SK-N-SH treated with all-trans-retinoic acid at 6 μM for 48 hours (cell line): ENCODE data around the gene SLC66A1.

ENCODE experiments used
- ATAC-seq: fragments of 200-7000 bp; cut with Tn5 transposase; 3 replicates; pipeline ENCODE4 v1.9.1; 2020; ENCODE audit warnings: mild to moderate bottlenecking, moderate library complexity
- ARNTL ChIP-seq: fragments of 450-650 bp; formaldehyde crosslinking; IDR thresholded peaks from 2 replicates; pipeline ENCODE4 v1.5.0; 2020; ENCODE audit warnings: low read depth, mild to moderate bottlenecking, moderate library complexity, borderline replicate concordance
- BACH2 ChIP-seq: fragments of 250-450 bp; sonication (Bioruptor Pico); IDR thresholded peaks from 2 replicates; pipeline ENCODE4 v1.9.0; 2021; ENCODE audit warnings: mild to moderate bottlenecking, borderline replicate concordance
- CSDC2 ChIP-seq: fragments of 250-450 bp; sonication (Bioruptor Pico); IDR thresholded peaks from 2 replicates; pipeline ENCODE4 v1.5.0; 2020; ENCODE audit warnings: mild to moderate bottlenecking, moderate library complexity
- CSRNP3 ChIP-seq: fragments of 250-450 bp; sonication (Bioruptor Pico); IDR thresholded peaks from 2 replicates; pipeline ENCODE4 v1.5.1; 2021; ENCODE audit warnings: mild to moderate bottlenecking, moderate library complexity
- GLIS3 ChIP-seq: fragments of 250-450 bp; sonication (Bioruptor Pico); IDR thresholded peaks from 2 replicates; pipeline ENCODE4 v1.5.0; 2020; ENCODE audit warnings: mild to moderate bottlenecking, moderate library complexity
- ISL1 ChIP-seq: fragments of 250-450 bp; sonication (Bioruptor Pico); IDR thresholded peaks from 2 replicates; pipeline ENCODE4 v2.1.2; 2022; ENCODE audit warnings: mild to moderate bottlenecking, moderate library complexity
- PATZ1 ChIP-seq: fragments of 250-450 bp; sonication (Bioruptor Pico); IDR thresholded peaks from 2 replicates; pipeline ENCODE4 v1.8.0; 2020; ENCODE audit warnings: mild to moderate bottlenecking, moderate library complexity, borderline replicate concordance
- PPARA ChIP-seq: fragments of 250-450 bp; sonication (Bioruptor Pico); IDR thresholded peaks from 2 replicates; pipeline ENCODE4 v1.5.0; 2020; ENCODE audit warnings: mild to moderate bottlenecking, borderline replicate concordance
- RARB ChIP-seq: fragments of 250-450 bp; sonication (Bioruptor Pico); IDR thresholded peaks from 2 replicates; pipeline ENCODE4 v1.8.0; 2021; ENCODE audit warnings: mild to moderate bottlenecking, moderate library complexity
- TCF4 ChIP-seq: fragments of 250-450 bp; sonication (Bioruptor Pico); IDR thresholded peaks from 2 replicates; pipeline ENCODE4 v1.8.0; 2021; ENCODE audit warnings: mild to moderate bottlenecking, moderate library complexity, borderline replicate concordance
- TOX ChIP-seq: fragments of 250-450 bp; sonication (Bioruptor Pico); IDR thresholded peaks from 2 replicates; pipeline ENCODE4 v1.8.0; 2021; ENCODE audit warnings: mild to moderate bottlenecking, moderate library complexity, borderline replicate concordance
- TSHZ2 ChIP-seq: fragments of 250-450 bp; sonication (Bioruptor Pico); IDR thresholded peaks from 2 replicates; pipeline ENCODE4 v1.5.0; 2020; ENCODE audit warnings: mild to moderate bottlenecking, moderate library complexity
- ZFP30 ChIP-seq: fragments of 450-650 bp; formaldehyde crosslinking; IDR thresholded peaks from 2 replicates; pipeline ENCODE4 v1.5.0; 2022; ENCODE audit warnings: mild to moderate bottlenecking, moderate library complexity
- ZNF565 ChIP-seq: fragments of 450-650 bp; formaldehyde crosslinking; conservative IDR thresholded peaks from 2 replicates; pipeline ENCODE4 v1.5.0; 2020; ENCODE audit warnings: low read depth, mild to moderate bottlenecking, moderate library complexity
- ZNF70 ChIP-seq: fragments of 450-650 bp; formaldehyde crosslinking; IDR thresholded peaks from 2 replicates; pipeline ENCODE4 v1.5.0; 2020; ENCODE audit warnings: mild to moderate bottlenecking, moderate library complexity
- ZNF8 ChIP-seq: fragments of 450-650 bp; formaldehyde crosslinking; IDR thresholded peaks from 2 replicates; pipeline ENCODE4 v1.5.0; 2020; ENCODE audit warnings: mild to moderate bottlenecking, moderate library complexity

SLC66A1 gene

DNA sequence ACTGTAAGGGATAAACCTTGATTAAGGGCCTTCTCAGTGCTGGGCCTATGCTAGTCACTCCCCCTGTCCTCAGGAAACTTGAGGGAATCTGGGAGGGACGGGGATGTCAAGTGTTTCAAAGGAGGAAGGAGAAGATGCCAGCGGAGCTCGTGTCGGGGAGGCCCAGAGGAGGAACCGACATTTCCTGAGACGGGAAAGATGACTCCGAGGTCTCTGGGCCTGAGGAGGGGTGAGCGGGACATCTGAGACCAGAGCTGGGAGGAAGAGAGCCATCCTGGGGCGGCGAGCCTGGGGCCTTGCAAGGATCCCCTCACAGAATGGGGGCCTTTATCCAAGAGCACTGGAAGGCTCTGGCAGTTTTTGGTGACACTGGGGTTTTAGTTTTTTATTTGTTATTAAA, 10.4 kb downstream of the SLC66A1 start:
- TF ChIP-seq GLIS3 (CRISPR knock-in tag) (no peak), ISL1 (CRISPR knock-in tag) (no peak), PPARA (CRISPR knock-in tag) (no peak), CSRNP3 (CRISPR knock-in tag) (no peak), ZNF70 (CRISPR knock-in tag) (no peak), TCF4 (no peak), ZFP30 (CRISPR knock-in tag) (no peak), BACH2 (CRISPR knock-in tag) (no peak), PATZ1 (no peak), TOX (CRISPR knock-in tag) (no peak)
- ATAC-seq = no peak

DNA sequence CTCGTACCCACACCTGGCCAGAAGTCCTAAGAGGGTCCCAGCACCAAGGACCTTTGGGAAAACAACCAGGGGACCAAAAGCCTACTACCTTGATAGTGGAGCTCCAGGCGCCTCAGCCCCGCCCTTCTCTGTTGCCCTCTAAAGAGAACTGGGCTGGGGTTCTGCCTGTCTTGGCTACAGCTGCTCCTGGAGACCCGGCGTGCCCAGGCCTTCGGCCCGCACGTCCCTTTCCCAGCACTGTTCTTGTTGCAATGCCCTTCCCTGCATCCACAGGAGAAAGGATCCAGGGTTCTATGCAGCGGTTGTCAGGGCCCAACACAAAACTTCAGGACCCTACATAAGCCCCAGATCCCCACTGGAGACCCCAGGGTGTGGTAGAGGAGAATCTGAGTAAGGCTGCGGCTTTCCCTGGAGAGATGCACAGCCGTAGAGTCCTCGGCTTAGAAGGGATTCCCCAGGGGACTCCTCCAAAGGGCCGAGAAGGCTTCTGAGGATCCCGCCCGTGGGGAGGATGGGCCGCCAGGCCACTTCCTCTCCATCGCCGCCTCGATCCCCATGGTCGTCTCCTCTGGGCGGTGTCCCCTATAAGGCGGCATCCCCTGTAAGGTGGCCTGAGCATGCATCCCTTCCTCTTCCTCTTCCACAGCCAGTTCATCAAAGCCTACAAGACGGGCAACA, 12.0 kb downstream of the SLC66A1 start:
- no peak for ATAC-seq
- TF ChIP-seq ZNF565 (CRISPR knock-in tag) (no peak), ZNF70 (CRISPR knock-in tag) (no peak), PATZ1 (no peak), CSRNP3 (CRISPR knock-in tag) (no peak), ISL1 (CRISPR knock-in tag) (no peak), TCF4 (no peak)
- TF ChIP-seq, all 23 proteins: peak for 0

DNA sequence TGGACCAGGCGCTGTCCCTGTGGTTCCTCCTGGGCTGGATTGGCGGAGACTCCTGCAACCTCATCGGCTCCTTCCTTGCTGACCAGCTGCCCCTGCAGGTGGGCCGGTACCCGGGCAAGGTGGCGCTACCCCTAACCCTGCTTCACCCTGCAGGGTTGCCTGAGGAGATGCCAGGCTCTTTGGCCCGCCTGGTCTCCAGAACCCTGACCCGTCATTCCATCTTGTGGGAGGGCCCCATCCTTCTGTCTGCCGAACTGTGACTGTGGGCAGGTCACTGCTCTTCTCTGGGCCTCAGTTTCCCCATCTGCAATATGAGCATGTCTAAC, 12.5 kb downstream of the SLC66A1 start:
- no peak for TF ChIP-seq ZNF565 (CRISPR knock-in tag)
- no peak for TF ChIP-seq RARB
- TF ChIP-seq TCF4 = no peak
- no peak for TF ChIP-seq TSHZ2 (CRISPR knock-in tag)
- no peak for TF ChIP-seq ARNTL
- no peak for ATAC-seq

GRCh38 chr1:19325368-19325957, 13.3 kb downstream of the SLC66A1 start:
- TF ChIP-seq GLIS3 (CRISPR knock-in tag) (no peak), CSDC2 (no peak), TOX (CRISPR knock-in tag) (no peak), TSHZ2 (CRISPR knock-in tag) (no peak), PATZ1 (no peak), ZNF70 (CRISPR knock-in tag) (no peak), ZNF8 (CRISPR knock-in tag) (no peak), ISL1 (CRISPR knock-in tag) (no peak)
- ATAC-seq = no peak
